HepG2 (cell line): ENCODE data around the gene SRSF2. TPM values are rescaled to one million over a fixed set of nuclear protein-coding genes. Genes with fewer than 3 reads are reported as not detected.

ENCODE experiments used
- ARHGAP35 ChIP-seq: sonication (generic); formaldehyde crosslinking; IDR thresholded peaks from 2 replicates; pipeline ENCODE4 v1.9.0; 2022; ENCODE audit warnings: mild to moderate bottlenecking, inconsistent platforms, moderate library complexity, missing genetic modification reagents, borderline replicate concordance
- THAP7 ChIP-seq: sonication (generic); formaldehyde crosslinking; IDR thresholded peaks from 2 replicates; pipeline ENCODE4 v1.8.1; 2023; ENCODE audit warnings: mild to moderate bottlenecking, missing genetic modification reagents
- ZBTB39 ChIP-seq: sonication (generic); formaldehyde crosslinking; IDR thresholded peaks from 2 replicates; pipeline ENCODE4 v1.5.0; 2020; ENCODE audit warnings: missing genetic modification reagents
- ZBTB44 ChIP-seq: sonication (generic); formaldehyde crosslinking; IDR thresholded peaks from 2 replicates; pipeline ENCODE4 v1.4.0; 2020; ENCODE audit warnings: missing genetic modification reagents
- ZFYVE20 ChIP-seq: sonication (generic); formaldehyde crosslinking; IDR thresholded peaks from 2 replicates; pipeline ENCODE4 v1.8.0; 2023; ENCODE audit warnings: low read depth, mild to moderate bottlenecking, moderate library complexity, missing genetic modification reagents, borderline replicate concordance
- ZNF253 ChIP-seq: sonication (generic); formaldehyde crosslinking; IDR thresholded peaks from 2 replicates; pipeline ENCODE4 v1.8.0; 2022; ENCODE audit warnings: mild to moderate bottlenecking, missing genetic modification reagents, borderline replicate concordance
- ZNF3 ChIP-seq: IDR thresholded peaks from 2 replicates; pipeline ENCODE4 v1.7.0; 2017; ENCODE audit warnings: inconsistent platforms
- ZNF484 ChIP-seq: sonication (generic); formaldehyde crosslinking; IDR thresholded peaks from 2 replicates; pipeline ENCODE4 v1.5.1; 2020; ENCODE audit warnings: mild to moderate bottlenecking, low read depth, missing genetic modification reagents, borderline replicate concordance
- ZNF569 ChIP-seq: sonication (generic); formaldehyde crosslinking; IDR thresholded peaks from 2 replicates; pipeline ENCODE4 v1.5.0; 2020; ENCODE audit warnings: mild to moderate bottlenecking, missing genetic modification reagents, moderate library complexity, borderline replicate concordance
- ZNF782 ChIP-seq: sonication (generic); formaldehyde crosslinking; IDR thresholded peaks from 2 replicates; pipeline ENCODE4 v1.4.0; 2020; ENCODE audit warnings: missing genetic modification reagents, mild to moderate bottlenecking, borderline replicate concordance
- polyA plus RNA-seq, 8 experiments: library from polyadenylated mRNA; depleted of rRNA in 3 of 8; stranded (reverse) in 7 of 8; unstranded in 1 of 8; fragments of >200 nt; fragmentation: Illumina TruSeq in 4 of 8; extraction: Trizol in 4 of 8; gene quantifications; 2 replicates each; pipeline versions ENCODE4 v1.2.1 to v1.2.3, GENCODE V29; 2011 to 2016; ENCODE audit warnings: low read depth in 4 of 8, missing spikeins in 1 of 8, mixed read lengths in 1 of 8; ENCODE audit not compliant: insufficient read depth in 1 of 8
- total RNA-seq, 5 experiments: library from RNA; depleted of rRNA; stranded (reverse); fragments of >200 nt; fragmentation: Illumina TruSeq; extraction: Trizol; gene quantifications; 2 replicates each; pipeline ENCODE4 v1.2.3, GENCODE V29; 2016; ENCODE audit warnings: low read depth in 1 of 5
- TF ChIP-seq, protein P1 (sequence below): sonication (generic); formaldehyde crosslinking; IDR thresholded peaks from 2 replicates; pipeline ENCODE4 v1.4.0; 2020; ENCODE audit warnings: missing genetic modification reagents
- TF ChIP-seq, protein P2 (sequence below): sonication (generic); formaldehyde crosslinking; IDR thresholded peaks from 2 replicates; pipeline ENCODE4 v1.8.1; 2023; ENCODE audit warnings: mild to moderate bottlenecking, moderate library complexity, missing genetic modification reagents
- TF ChIP-seq, protein P3 (sequence below): sonication (generic); formaldehyde crosslinking; IDR thresholded peaks from 2 replicates; pipeline ENCODE4 v1.4.0; 2020; ENCODE audit warnings: missing genetic modification reagents, mild to moderate bottlenecking, borderline replicate concordance

SRSF2 gene
- total and polyA plus RNA-seq, 2 of the 13 experiments (the other 11 are each of a cell fraction or from before 2014, with no cell fraction given): 306 to 319 TPM

- TF ChIP-seq, protein P1, sequence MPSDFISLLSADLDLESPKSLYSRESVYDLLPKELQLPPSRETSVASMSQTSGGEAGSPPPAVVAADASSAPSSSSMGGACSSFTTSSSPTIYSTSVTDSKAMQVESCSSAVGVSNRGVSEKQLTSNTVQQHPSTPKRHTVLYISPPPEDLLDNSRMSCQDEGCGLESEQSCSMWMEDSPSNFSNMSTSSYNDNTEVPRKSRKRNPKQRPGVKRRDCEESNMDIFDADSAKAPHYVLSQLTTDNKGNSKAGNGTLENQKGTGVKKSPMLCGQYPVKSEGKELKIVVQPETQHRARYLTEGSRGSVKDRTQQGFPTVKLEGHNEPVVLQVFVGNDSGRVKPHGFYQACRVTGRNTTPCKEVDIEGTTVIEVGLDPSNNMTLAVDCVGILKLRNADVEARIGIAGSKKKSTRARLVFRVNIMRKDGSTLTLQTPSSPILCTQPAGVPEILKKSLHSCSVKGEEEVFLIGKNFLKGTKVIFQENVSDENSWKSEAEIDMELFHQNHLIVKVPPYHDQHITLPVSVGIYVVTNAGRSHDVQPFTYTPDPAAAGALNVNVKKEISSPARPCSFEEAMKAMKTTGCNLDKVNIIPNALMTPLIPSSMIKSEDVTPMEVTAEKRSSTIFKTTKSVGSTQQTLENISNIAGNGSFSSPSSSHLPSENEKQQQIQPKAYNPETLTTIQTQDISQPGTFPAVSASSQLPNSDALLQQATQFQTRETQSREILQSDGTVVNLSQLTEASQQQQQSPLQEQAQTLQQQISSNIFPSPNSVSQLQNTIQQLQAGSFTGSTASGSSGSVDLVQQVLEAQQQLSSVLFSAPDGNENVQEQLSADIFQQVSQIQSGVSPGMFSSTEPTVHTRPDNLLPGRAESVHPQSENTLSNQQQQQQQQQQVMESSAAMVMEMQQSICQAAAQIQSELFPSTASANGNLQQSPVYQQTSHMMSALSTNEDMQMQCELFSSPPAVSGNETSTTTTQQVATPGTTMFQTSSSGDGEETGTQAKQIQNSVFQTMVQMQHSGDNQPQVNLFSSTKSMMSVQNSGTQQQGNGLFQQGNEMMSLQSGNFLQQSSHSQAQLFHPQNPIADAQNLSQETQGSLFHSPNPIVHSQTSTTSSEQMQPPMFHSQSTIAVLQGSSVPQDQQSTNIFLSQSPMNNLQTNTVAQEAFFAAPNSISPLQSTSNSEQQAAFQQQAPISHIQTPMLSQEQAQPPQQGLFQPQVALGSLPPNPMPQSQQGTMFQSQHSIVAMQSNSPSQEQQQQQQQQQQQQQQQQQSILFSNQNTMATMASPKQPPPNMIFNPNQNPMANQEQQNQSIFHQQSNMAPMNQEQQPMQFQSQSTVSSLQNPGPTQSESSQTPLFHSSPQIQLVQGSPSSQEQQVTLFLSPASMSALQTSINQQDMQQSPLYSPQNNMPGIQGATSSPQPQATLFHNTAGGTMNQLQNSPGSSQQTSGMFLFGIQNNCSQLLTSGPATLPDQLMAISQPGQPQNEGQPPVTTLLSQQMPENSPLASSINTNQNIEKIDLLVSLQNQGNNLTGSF (CRISPR knock-in tag): no peak
- TF ChIP-seq ZFYVE20 (CRISPR knock-in tag) (no peak), ARHGAP35 (no peak), THAP7 (CRISPR knock-in tag) (no peak), ZNF569 (CRISPR knock-in tag) (no peak), ZBTB39 (CRISPR knock-in tag) (no peak), ZNF3 (CRISPR knock-in tag) (no peak), ZNF782 (CRISPR knock-in tag) (no peak), ZNF484 (no peak), ZBTB44 (CRISPR knock-in tag) (no peak), ZNF253 (no peak)
- TF ChIP-seq, protein P2, sequence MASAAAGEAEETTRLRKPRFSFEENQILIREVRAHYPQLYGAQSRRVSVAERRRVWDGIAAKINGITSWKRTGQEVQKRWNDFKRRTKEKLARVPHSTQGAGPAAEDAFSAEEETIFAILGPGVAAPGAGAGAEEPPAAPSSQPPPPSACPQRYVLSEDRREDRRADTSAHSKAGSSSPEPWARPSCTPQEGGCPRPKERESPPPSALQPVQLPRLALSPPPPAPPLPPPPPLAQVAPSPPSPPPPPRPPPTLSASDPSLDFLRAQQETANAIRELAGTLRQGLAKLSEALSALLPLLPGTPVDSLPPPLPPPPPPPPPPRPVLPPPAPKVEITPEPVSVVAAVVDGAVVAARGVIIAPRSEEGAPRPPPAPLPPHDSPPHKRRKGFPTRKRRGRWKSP (CRISPR knock-in tag): no peak
- TF ChIP-seq, protein P3, sequence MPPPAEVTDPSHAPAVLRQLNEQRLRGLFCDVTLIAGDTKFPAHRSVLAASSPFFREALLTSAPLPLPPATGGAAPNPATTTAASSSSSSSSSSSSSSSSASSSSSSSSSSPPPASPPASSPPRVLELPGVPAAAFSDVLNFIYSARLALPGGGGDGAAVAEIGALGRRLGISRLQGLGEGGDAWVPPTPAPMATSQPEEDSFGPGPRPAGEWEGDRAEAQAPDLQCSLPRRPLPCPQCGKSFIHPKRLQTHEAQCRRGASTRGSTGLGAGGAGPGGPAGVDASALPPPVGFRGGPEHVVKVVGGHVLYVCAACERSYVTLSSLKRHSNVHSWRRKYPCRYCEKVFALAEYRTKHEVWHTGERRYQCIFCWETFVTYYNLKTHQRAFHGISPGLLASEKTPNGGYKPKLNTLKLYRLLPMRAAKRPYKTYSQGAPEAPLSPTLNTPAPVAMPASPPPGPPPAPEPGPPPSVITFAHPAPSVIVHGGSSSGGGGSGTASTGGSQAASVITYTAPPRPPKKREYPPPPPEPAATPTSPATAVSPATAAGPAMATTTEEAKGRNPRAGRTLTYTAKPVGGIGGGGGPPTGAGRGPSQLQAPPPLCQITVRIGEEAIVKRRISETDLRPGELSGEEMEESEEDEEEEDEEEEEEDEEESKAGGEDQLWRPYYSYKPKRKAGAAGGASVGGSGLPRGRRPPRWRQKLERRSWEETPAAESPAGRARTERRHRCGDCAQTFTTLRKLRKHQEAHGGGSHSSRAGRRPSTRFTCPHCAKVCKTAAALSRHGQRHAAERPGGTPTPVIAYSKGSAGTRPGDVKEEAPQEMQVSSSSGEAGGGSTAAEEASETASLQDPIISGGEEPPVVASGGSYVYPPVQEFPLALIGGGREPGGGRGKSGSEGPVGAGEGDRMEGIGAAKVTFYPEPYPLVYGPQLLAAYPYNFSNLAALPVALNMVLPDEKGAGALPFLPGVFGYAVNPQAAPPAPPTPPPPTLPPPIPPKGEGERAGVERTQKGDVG: no peak
Measured at GRCh38 chr17:76710863-76711611, 26.1 kb downstream of the SRSF2 start, which contains the start of gene MXRA7 (continued).
